ENCODE measurements around the gene KLF14. TPM values are rescaled to one million over a fixed set of nuclear protein-coding genes. Genes with fewer than 3 reads are reported as not detected.
"Not testable (repeated sequence)": the region's sequence is repeated elsewhere in the genome, so short reads cannot be mapped to it uniquely, and the experiment has no call there.

KLF14 gene
- polyA plus RNA-seq: not detected

- peak within 1 kb of the TSS; percentile 83 to 93 (median 89) for H3K4me3 Mint-ChIP-seq
- peaks cover 0 to 3% (median 0%) of the 10 kb centered on the region in 3 donors for H3K36me3 Mint-ChIP-seq
- peaks cover 31 to 57% (median 39%) of the 10 kb centered on the region in 3 donors for H3K27me3 Mint-ChIP-seq (ENCODE audit: low read depth in 3 of 3)
- peak; percentile 26 to 28 (median 27) for DNase-seq
- peak within 1 kb of the TSS in 1 of 6 donors; percentile 45 for H3K27ac Mint-ChIP-seq
- peaks cover 13 to 38% (median 16%) of the 10 kb centered on the region in 6 donors for H3K9me3 Mint-ChIP-seq
- peaks cover 12% of the 10 kb centered on the region in 2 donors for H3K4me1 Mint-ChIP-seq
Measured at GRCh38 chr7:130733931-130734814, at the start of gene KLF14. KLF14 (minus strand) TSS chr7:130734207; CDS start chr7:130734033, 174 bp downstream.

GRCh38 chr7:130781346-130781745 is 47.3 kb upstream of the KLF14 start:
- DNase-seq: no peak
- H3K9me3 Mint-ChIP-seq: peaks cover 0 to 3% (median 0%) of the 10 kb centered on the region in 6 donors
- no peak overlapping the region for H3K27ac Mint-ChIP-seq
- peaks cover 4 to 13% (median 7%) of the 10 kb centered on the region in 3 donors for H3K27me3 Mint-ChIP-seq (ENCODE audit: low read depth in 3 of 3)
- no peak overlapping the region for H3K4me3 Mint-ChIP-seq
- H3K4me1 Mint-ChIP-seq: no peaks in the 10 kb centered on the region
- H3K36me3 Mint-ChIP-seq: no peaks in the 10 kb centered on the region

GRCh38 chr7:130777426-130777825 is 43.4 kb upstream of the KLF14 start:
- no peaks in the 10 kb centered on the region for H3K36me3 Mint-ChIP-seq
- H3K27me3 Mint-ChIP-seq (ENCODE audit: low read depth in 3 of 3): peaks cover 2 to 26% (median 11%) of the 10 kb centered on the region in 3 donors
- peaks cover 0 to 3% (median 1%) of the 10 kb centered on the region in 6 donors for H3K9me3 Mint-ChIP-seq
- H3K4me3 Mint-ChIP-seq: no peak overlapping the region
- DNase-seq: no peak
- H3K4me1 Mint-ChIP-seq: no peaks in the 10 kb centered on the region
- H3K27ac Mint-ChIP-seq: no peak overlapping the region

GRCh38 chr7:130772456-130772855 is 38.4 kb upstream of the KLF14 start:
- Mint-ChIP-seq H3K9me3 (peaks cover 15 to 35% (median 19%) of the 10 kb centered on the region in 6 donors), H3K36me3 (peaks cover 4 to 14% (median 4%) of the 10 kb centered on the region in 3 donors), H3K27me3 (ENCODE audit: low read depth in 3 of 3) (peaks cover 8 to 16% (median 9%) of the 10 kb centered on the region in 3 donors)
- H3K4me1 Mint-ChIP-seq, H3K27ac Mint-ChIP-seq, H3K4me3 Mint-ChIP-seq, DNase-seq: not testable (repeated sequence)

GRCh38 chr7:130768854-130769253 is 34.8 kb upstream of the KLF14 start:
- peaks cover 5 to 12% (median 7%) of the 10 kb centered on the region in 3 donors for H3K27me3 Mint-ChIP-seq (ENCODE audit: low read depth in 3 of 3)
- peaks cover 4 to 14% (median 4%) of the 10 kb centered on the region in 3 donors for H3K36me3 Mint-ChIP-seq
- peaks cover 15 to 35% (median 24%) of the 10 kb centered on the region in 6 donors for H3K9me3 Mint-ChIP-seq
- H3K27ac Mint-ChIP-seq: no peak overlapping the region
- H3K4me1 Mint-ChIP-seq: no peaks in the 10 kb centered on the region
- DNase-seq: no peak
- no peak overlapping the region for H3K4me3 Mint-ChIP-seq

GRCh38 chr7:130764569-130764968 is 30.6 kb upstream of the KLF14 start:
- peaks cover 12 to 19% (median 15%) of the 10 kb centered on the region in 6 donors for H3K9me3 Mint-ChIP-seq
- peaks cover 0 to 10% (median 4%) of the 10 kb centered on the region in 3 donors for H3K36me3 Mint-ChIP-seq
- H3K27me3 Mint-ChIP-seq (ENCODE audit: low read depth in 3 of 3): peaks cover 2 to 10% (median 7%) of the 10 kb centered on the region in 3 donors
- not testable (repeated sequence) for H3K4me1 Mint-ChIP-seq, DNase-seq, H3K27ac Mint-ChIP-seq, H3K4me3 Mint-ChIP-seq

- peaks cover 0 to 5% (median 0%) of the 10 kb centered on the region in 3 donors for H3K27me3 Mint-ChIP-seq (ENCODE audit: low read depth in 3 of 3)
- no peaks in the 10 kb centered on the region for H3K4me1 Mint-ChIP-seq
- no peaks in the 10 kb centered on the region for H3K36me3 Mint-ChIP-seq
- H3K4me3 Mint-ChIP-seq: no peak overlapping the region
- H3K9me3 Mint-ChIP-seq: no peaks in the 10 kb centered on the region
- peak; percentile 12 to 33 (median 15) for DNase-seq
- H3K27ac Mint-ChIP-seq: no peak overlapping the region
Measured at GRCh38 chr7:130758429-130759056, 24.5 kb upstream of the KLF14 start.

GRCh38 chr7:130756316-130756715 is 22.3 kb upstream of the KLF14 start:
- Mint-ChIP-seq H3K4me1 (no peaks in the 10 kb centered on the region), H3K27me3 (ENCODE audit: low read depth in 3 of 3) (peaks cover 0 to 4% (median 3%) of the 10 kb centered on the region in 3 donors), H3K4me3 (no peak overlapping the region), H3K27ac (no peak overlapping the region), H3K9me3 (no peaks in the 10 kb centered on the region), H3K36me3 (no peaks in the 10 kb centered on the region)
- no peak for DNase-seq

- Mint-ChIP-seq H3K27ac (no peak overlapping the region), H3K27me3 (ENCODE audit: low read depth in 3 of 3) (peaks cover under 1 to 3% (median 3%) of the 10 kb centered on the region in 3 donors), H3K4me3 (no peak overlapping the region), H3K9me3 (peaks cover 0 to 1% (median 0%) of the 10 kb centered on the region in 6 donors), H3K36me3 (no peaks in the 10 kb centered on the region), H3K4me1 (no peaks in the 10 kb centered on the region)
- DNase-seq: no peak
Measured at GRCh38 chr7:130752424-130752823, 18.4 kb upstream of the KLF14 start.

- Mint-ChIP-seq H3K27me3 (ENCODE audit: low read depth in 3 of 3) (peaks cover 3 to 8% (median 7%) of the 10 kb centered on the region in 3 donors), H3K36me3 (no peaks in the 10 kb centered on the region), H3K4me3 (no peak overlapping the region), H3K9me3 (peaks cover 0 to 1% (median 0%) of the 10 kb centered on the region in 6 donors), H3K4me1 (no peaks in the 10 kb centered on the region), H3K27ac (no peak overlapping the region)
- no peak for DNase-seq
Measured at GRCh38 chr7:130750755-130751154, 16.7 kb upstream of the KLF14 start.

- peaks cover 0 to 1% (median 0%) of the 10 kb centered on the region in 6 donors for H3K9me3 Mint-ChIP-seq
- DNase-seq: no peak
- no peak overlapping the region for H3K27ac Mint-ChIP-seq
- no peaks in the 10 kb centered on the region for H3K36me3 Mint-ChIP-seq
- H3K4me3 Mint-ChIP-seq: no peak overlapping the region
- H3K4me1 Mint-ChIP-seq: no peaks in the 10 kb centered on the region
- H3K27me3 Mint-ChIP-seq (ENCODE audit: low read depth in 3 of 3): peaks cover 7 to 8% (median 8%) of the 10 kb centered on the region in 3 donors
Measured at GRCh38 chr7:130748531-130749389, 14.8 kb upstream of the KLF14 start.

GRCh38 chr7:130741331-130741995 is 7.5 kb upstream of the KLF14 start:
- no peak overlapping the region for H3K4me3 Mint-ChIP-seq
- no peaks in the 10 kb centered on the region for H3K4me1 Mint-ChIP-seq
- no peaks in the 10 kb centered on the region for H3K9me3 Mint-ChIP-seq
- H3K36me3 Mint-ChIP-seq: no peaks in the 10 kb centered on the region
- H3K27me3 Mint-ChIP-seq (ENCODE audit: low read depth in 3 of 3): peaks cover 6 to 16% (median 10%) of the 10 kb centered on the region in 3 donors
- no peak for DNase-seq
- H3K27ac Mint-ChIP-seq: no peak overlapping the region

GRCh38 chr7:130740606-130741005 is 6.6 kb upstream of the KLF14 start:
- peaks cover 6 to 24% (median 14%) of the 10 kb centered on the region in 3 donors for H3K27me3 Mint-ChIP-seq (ENCODE audit: low read depth in 3 of 3)

More at GRCh38 chr7:130740606-130741005, 6.6 kb upstream of the KLF14 start:
- H3K4me1 Mint-ChIP-seq: no peaks in the 10 kb centered on the region
- peaks cover 0 to 6% (median 0%) of the 10 kb centered on the region in 6 donors for H3K9me3 Mint-ChIP-seq
- no peak overlapping the region for H3K4me3 Mint-ChIP-seq
- no peak for DNase-seq
- no peaks in the 10 kb centered on the region for H3K36me3 Mint-ChIP-seq
- no peak overlapping the region for H3K27ac Mint-ChIP-seq

Measured in immature natural killer cell (primary cell).